GM12874 (cell line): ENCODE results near the gene POU4F2.

Experiments
- CTCF ChIP-seq: IDR thresholded peaks from 2 replicates; pipeline ENCODE4 v1.5.1; 2011; ENCODE audit warnings: low read depth, mild to moderate bottlenecking, control low read depth, low read length, moderate library complexity; ENCODE audit not compliant: insufficient read depth

The POU4F2 gene

GRCh38 chr4:146661367-146661766, 22.7 kb downstream of the POU4F2 start:
- TF ChIP-seq CTCF: no peak

GRCh38 chr4:146674829-146675570, 36.3 kb downstream of the POU4F2 start:
- TF ChIP-seq CTCF: no peak
